GM19328 (cell line): ENCODE data around the gene TADA2B.

ENCODE experiments used
- ATAC-seq: cut with Tn5 transposase; IDR thresholded peaks from one replicate; pipeline ENCODE4 v1.9.1; 2021; ENCODE audit warnings: mild to moderate bottlenecking, moderate library complexity; ENCODE audit not compliant: unreplicated experiment

TADA2B gene

GRCh38 chr4:7055111-7055989, 12.2 kb downstream of the TADA2B start:
- no peak for ATAC-seq

- ATAC-seq: no peak
Observed at GRCh38 chr4:7055990-7056325, 12.8 kb downstream of the TADA2B start.

- ATAC-seq: no peak
Observed at GRCh38 chr4:7058792-7059191, 15.6 kb downstream of the TADA2B start.

DNA sequence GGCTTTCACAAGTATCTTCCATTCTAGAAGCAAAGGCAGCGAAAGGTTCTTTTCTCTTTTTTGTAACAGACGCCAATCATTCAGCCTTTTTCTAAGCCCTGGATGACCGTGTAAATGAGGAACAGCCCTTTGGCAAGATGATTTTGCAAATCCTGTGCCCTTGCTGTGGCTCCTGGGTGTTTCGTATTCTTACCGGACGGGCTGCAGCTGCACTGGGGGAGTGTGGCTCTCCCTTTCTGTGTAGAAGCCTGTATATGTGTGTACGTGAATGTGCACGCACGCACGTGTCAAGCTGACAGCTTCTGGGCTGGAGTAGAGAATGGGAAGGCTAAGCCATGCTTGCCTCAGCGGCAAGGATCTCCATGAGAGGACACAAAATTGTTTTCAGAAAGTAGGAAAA, 16.5 kb downstream of the TADA2B start:
- no peak for ATAC-seq

- no peak for ATAC-seq
Observed at GRCh38 chr4:7060346-7061150, 17.4 kb downstream of the TADA2B start.

GRCh38 chr4:7061815-7062214, 18.6 kb downstream of the TADA2B start:
- no peak for ATAC-seq

DNA sequence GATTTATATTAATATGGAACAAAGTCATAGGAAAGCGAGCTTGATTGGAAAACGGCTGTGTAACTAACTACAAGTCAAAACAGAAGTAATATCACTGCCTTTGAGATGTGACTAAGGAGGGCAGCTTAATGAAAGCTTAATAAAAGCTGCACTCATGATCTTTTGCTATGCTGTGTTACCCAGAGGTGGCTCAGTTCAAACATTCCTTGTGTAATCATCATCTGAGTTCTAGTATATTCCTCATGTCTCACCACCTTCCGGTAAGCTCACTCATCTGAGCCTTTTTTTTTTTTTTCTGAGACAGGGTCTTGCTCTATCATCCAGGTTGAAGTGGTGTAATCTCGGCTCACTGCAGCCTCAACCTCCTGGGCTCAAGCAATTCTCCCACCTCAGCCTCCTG, 19.6 kb downstream of the TADA2B start:
- ATAC-seq: no peak

- ATAC-seq: no peak
Observed at GRCh38 chr4:7063362-7063761, 20.2 kb downstream of the TADA2B start.

GRCh38 chr4:7066006-7066405, 22.8 kb downstream of the TADA2B start:
- no peak for ATAC-seq

DNA sequence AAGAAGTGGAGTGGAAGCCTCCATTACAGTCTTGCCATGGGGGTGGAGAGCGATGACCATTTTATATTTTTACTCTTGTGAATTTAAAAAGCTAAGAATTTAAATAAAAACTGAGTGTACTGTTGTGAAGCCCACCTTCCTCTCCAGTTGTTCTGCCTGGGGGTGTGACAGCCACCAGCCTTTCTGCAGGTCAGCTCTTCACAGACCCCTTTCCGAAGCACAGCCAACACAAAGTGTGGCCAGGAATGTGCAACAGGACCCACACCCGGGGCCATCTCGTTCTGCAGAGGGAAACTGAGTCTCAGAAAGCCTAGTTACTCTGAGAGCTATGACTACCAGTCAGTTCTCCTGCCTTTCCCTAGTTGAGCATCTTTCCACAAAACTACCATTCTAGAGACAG, 23.3 kb downstream of the TADA2B start:
- ATAC-seq: no peak

- ATAC-seq: no peak
Observed at GRCh38 chr4:7067126-7067451, 23.9 kb downstream of the TADA2B start.

DNA sequence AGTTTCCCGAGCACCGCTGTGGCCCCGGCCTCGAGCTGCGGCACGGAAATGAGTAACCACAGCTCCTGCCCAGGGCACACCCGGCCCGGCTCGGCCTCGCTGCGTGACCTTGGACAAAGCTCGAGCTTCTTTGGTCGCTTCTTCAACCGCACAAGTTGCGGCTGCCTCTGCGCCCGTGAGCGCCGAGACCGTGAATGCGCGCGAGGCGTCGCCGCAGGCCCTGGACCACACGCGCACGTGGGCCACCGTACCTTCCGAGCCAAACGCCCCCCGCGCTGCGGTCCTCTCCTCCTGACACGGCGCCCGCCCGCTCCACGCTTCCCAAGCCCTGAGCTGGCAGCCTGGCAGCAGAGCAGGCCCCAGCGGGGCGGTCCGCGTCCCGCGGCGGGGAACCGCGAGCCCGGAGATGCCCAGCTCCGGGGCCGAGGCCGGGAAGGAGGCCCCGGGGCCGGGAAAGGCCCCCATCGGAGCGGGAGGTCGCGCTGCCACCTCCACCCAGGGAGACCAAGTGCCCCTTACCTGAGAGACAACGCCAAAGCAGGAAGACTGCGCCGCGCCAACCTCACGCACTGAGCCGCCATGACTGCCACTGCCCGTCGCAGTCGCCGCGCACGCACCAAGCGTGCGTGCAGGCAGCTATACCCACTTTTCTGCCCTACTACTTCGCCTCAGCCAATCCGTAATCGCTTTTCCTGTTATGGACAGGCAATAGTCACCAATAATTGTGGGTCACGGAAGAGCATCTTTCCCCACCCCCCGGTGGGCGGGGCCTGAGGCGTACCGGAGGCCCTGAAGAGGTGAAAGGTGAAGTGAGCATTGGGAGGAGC, 24.5 kb downstream of the TADA2B start, which contains the start of gene GRPEL1:
Gene GRPEL1, minus strand, starts transcription at position 613 of the 827 bp plus-strand sequence. Its CDS starts 32 bp downstream, at position 581.
- peak; percentile 88 for ATAC-seq

DNA sequence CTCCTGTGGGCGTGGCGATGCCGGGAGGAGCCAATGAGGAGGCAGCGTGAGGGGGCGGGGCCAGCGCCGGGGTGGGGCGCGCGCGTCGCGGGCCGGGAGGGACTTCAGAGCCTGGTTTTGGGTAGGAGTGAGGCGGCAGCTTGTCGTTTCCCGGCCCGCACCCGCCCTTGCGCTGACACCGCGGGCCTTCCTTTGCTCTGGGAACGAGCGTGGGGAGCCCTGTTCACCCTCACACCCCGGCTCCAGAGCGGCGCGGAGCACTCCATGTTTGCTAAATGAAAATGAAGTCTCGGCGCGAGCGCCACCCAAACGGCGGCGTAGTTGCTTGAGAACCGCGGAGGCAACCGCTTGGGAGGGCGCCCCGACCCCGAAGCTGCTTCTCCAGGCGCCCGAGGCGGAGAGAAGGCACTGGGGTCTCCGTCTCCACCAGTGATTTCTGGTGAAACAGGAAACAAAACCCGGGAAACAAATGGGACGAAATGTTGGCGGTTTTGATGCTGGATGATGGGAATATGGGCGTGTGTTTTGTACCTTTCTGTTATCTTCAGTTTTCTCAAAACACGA, 25.2 kb downstream of the TADA2B start:
- peak; percentile 20 for ATAC-seq

DNA sequence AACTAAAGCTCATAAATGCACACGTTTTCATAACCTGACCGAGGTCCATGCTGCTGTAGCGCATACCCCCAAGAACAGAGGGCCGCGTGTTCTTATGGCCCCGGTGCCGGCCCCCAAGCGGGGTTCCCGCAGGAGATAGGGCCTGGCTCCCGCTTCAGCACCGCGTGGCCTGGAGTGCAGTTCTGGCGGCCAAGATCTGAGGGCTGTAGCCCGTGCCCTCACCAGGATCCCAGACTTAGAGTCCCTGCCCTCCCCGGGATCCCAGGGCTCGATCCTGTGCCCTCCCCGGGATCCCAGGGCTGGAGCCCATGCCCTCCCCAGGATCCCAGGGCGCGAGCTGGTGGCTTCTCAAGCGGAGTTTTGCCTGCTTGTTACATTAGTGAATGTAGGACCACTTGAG, 25.7 kb downstream of the TADA2B start:
- no peak for ATAC-seq

- ATAC-seq: no peak
Observed at GRCh38 chr4:7070729-7071511, 27.7 kb downstream of the TADA2B start.

DNA sequence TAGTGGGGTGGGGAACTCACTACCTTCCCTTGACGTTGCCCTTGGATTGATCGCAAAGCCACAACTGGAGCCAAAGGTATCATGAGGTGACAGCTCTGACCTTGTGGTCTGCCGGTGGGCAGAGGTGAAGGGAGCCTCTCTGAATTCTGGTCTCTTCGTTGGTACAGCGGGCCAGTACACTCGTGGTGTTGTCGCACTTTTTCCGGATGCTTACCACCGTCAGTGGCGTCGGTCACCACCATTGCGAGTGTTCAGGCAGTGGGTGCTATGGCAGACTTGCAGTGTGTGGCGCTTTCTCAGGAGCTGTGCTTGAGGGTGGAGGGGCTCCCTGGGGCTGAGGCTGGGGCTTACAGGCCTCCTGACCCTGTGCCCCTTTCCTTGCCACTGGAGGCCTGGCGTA, 29.9 kb downstream of the TADA2B start:
- ATAC-seq: no peak

- no peak for ATAC-seq
Observed at GRCh38 chr4:7073526-7074390, 30.6 kb downstream of the TADA2B start.

DNA sequence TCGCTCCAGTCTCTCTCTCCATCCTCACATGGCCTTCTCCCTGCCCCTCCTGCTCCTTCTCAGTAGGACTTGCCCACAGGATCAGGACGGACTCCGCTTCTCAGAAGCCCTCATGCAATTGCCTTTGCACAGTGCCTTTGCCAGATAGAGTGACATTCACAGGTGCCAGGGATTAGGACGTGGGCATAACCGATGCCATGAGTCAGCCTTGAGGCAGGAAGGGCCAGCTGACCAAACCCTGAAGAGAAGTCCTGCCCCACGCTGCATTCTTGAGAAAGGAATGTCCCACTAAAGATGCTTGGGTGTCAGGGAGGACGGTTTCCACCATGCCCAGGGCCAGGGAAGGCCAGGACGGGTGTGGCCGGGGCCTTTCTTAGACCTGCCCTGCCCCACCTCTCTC, 31.3 kb downstream of the TADA2B start:
- no peak for ATAC-seq

DNA sequence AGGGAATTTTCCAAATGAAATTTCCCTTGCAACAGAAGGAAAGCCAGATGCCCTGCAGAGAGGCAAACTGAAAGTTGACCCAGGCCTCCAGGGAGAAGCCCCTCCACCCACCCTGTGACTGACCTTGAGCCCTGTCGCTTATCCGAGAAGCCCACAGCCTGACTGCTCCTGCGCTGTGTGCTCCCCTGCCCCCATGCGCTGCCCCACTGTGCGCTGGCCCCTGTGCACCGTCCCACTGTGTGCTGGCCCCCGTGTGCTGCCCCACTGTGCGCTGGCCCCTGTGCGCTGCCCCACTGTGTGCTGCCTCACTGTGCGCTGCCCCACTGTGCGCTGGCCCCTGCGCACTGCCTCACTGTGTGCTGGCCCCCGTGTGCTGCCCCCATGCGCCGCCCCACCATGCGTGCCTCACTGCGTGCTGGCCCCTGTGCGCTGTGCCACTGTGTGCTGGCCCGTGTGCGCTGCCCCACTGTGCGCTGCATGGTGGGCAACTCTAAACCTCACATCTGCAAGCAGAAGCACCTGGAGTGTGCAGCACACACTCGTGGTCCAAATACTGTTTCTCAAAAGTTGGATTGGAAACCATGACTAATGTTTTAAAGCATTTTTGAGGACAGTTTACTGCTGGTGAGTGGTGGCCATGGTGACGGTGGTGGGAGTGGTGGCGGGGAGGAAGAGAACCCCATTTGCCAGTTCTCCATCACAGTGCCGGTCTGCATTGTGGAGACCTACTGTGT, 33.0 kb downstream of the TADA2B start:
- ATAC-seq: no peak
